HG03175 (cell line): Measurements from ENCODE around the gene ZNF256.

Source experiments
- ATAC-seq: cut with Tn5 transposase; IDR thresholded peaks from one replicate; pipeline ENCODE4 v1.9.1; 2021; ENCODE audit warnings: mild to moderate bottlenecking, moderate library complexity; ENCODE audit not compliant: unreplicated experiment

ZNF256 gene

GRCh38 chr19:57900311-57900710 is 47.2 kb downstream of the ZNF256 start:
- no peak for ATAC-seq
